ENCODE measurements around the gene ABHD12B.

The ABHD12B gene

GRCh38 chr14:50871914-50872732 lies at the start of gene ABHD12B:
ABHD12B (plus strand) TSS chr14:50872053; CDS start chr14:50872175, 122 bp downstream.
- DNase-seq (ENCODE audit: low read depth, low spot score), result no peak

GRCh38 chr14:50822501-50823042 lies 49.3 kb upstream of the ABHD12B start:
- no peak for DNase-seq (ENCODE audit: low read depth, low spot score)

DNA sequence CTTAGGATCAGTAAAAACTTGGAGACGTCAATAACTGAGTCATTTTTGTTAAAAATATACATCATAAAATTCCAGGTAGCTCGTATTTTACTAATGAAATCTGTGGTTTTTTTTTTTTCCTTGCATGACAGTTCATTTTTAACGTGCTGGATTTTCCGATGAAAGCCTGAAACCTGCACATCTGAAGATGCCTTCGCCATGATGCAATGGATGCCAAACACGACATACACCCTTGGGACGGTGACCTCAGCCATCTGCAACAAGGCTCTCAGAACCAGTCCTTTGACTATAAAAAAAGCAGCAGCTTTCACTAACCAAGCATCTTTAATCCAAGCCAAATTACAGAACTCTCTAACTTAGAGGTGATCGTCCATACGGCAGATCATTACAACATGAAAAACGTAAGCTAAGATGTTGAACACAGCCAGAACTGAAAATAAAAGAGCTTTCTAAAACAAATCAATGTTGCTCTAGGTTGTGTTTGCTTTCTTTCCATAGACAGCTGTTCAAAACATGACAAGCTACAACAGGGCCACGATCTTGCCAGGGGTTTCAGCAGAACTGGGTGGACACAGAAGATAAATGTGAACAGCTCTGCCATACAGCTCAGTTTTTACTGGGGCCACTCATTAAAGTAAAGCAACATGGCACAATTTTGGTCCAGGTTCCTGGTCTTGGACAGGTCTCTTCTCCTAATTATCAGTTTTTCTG lies 48.6 kb upstream of the ABHD12B start:
- DNase-seq (ENCODE audit: low read depth, low spot score), result no peak

DNA sequence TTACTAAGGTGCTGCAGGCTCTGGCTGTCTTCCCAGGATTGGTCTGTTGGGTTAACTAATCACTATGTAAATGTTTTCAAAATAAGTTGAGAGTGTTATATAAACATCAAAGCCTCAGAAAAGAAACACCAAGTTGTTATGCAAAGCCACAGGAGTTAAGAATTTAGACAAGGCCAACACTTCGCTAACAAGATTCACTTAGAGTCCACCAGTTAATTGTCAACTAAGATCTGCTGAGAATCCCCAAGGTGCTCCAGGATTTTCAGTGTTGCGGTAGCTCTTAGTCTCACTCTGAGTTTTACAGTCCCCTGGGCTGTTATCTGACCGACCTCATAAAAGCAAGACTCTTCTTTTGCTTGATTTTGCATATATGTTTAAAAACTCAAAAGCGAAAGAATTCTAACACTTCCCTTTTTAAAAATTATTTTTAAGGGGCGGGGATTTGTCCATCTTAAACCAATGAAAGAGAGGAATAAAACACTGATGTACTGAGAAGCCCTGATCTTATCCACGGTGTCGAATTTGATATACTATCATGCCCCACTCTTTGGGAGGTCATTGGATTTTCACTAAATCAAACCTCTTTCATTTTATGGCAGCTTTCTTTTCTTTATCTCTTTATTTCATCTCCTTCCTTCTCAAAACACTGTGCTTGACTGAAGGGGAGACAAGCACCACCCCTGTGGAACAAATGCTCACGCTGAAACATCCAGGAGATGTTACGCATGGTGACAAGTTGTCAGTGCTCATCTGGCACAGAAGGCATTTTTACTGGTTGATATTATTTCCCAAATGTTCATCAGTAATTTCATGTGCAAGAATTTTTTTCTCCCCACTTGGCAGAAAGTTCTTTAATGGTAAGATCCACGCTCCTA lies 47.9 kb upstream of the ABHD12B start:
- no peak for DNase-seq (ENCODE audit: low read depth, low spot score)

DNA sequence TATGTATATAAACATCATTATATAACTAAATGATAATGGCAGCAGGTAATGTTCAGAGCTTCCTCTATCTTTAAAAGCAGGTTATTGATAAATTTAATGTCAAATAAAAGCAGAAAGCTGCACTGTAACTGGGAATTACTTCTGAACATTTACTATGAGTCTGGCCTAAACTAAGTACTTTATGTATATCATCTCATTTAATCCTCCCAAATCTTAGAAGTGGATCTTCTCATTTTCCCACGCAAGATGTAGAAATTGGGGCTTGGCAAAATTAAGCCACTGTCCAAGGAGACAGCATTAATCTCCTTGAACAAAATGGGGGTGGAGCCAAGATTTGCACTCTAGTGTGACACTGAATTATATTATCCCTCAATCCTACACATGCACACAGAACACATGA lies 46.5 kb upstream of the ABHD12B start:
- no peak for DNase-seq (ENCODE audit: low read depth, low spot score)

DNA sequence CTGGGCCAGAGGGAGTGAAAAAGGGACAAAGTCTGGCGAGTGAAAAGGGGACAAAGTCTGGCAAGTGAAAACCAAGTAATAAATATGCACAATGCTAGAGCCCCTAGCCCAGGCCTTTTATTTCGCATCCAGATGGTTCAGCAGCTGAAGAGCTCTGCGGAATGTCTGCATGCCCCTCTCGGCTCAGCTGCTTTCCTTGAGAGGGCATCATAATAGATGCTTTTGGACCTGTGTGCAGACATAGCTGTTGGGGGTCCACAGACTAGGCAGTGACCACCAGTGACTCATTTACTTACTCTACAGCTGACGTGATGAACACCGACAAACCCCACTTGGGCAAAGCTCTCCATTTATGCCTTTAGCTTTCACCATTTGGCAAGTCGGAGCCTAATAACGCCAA lies 45.2 kb upstream of the ABHD12B start:
- DNase-seq (ENCODE audit: low read depth, low spot score), result no peak

- no peak for DNase-seq (ENCODE audit: low read depth, low spot score)
These were observed 42.9 kb upstream of the ABHD12B start for GRCh38 chr14:50828721-50829488.

- no peak for DNase-seq (ENCODE audit: low read depth, low spot score)
These were observed 42.3 kb upstream of the ABHD12B start for GRCh38 chr14:50829489-50830043.

DNA sequence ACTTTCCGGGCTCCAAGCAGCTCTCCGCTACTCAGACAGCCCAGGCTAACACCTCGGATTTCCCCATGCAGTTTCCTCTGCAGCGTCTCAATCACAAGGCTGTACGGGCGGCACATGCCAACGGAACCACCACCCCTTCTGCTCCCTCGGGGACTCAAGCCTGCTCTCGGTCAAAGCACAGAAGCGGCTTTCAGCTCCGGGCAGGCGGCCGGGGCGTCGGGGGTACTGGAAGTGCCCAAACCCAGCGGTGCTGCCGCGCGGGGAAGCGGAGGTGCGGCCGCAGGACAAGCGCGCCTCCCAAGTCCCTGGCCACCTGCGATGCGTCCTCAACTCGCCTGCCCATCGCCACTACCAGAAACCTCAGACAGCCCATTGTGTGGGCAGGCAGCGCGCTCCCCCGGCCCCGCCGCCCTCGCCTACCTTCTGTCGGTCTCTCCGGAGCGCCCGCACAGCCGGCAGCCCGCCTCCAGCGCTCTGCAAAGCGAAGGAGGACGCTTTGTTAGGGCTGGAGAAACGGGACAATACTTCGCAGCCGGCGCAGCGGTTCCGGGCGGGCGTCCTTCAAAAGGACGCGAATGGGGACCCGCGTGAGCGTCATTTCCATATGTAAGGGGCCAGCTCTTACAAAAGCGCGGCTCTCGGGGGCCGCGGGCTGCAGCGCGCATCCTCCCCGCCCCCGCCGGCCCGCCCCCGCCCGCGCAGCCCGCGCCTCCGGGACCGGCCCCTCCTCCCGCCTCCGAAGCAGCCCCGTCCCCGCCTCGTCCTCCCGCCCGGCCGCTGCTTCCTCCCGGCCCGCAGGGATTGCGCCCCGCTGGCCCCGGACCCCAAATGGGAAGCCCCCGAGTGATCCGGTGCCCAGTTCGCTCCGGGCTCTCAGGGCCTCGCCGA lies 41.6 kb upstream of the ABHD12B start:
- peak; percentile 23 for DNase-seq (ENCODE audit: low read depth, low spot score)

- DNase-seq (ENCODE audit: low read depth, low spot score), result peak; percentile 50
These were observed 40.7 kb upstream of the ABHD12B start, which contains the start of gene NIN for GRCh38 chr14:50830932-50831725. NIN (minus strand) TSS chr14:50831162; CDS start chr14:50822056, 9,106 bp downstream.

GRCh38 chr14:50831726-50832168 lies 40.1 kb upstream of the ABHD12B start:
- DNase-seq (ENCODE audit: low read depth, low spot score), result no peak

DNA sequence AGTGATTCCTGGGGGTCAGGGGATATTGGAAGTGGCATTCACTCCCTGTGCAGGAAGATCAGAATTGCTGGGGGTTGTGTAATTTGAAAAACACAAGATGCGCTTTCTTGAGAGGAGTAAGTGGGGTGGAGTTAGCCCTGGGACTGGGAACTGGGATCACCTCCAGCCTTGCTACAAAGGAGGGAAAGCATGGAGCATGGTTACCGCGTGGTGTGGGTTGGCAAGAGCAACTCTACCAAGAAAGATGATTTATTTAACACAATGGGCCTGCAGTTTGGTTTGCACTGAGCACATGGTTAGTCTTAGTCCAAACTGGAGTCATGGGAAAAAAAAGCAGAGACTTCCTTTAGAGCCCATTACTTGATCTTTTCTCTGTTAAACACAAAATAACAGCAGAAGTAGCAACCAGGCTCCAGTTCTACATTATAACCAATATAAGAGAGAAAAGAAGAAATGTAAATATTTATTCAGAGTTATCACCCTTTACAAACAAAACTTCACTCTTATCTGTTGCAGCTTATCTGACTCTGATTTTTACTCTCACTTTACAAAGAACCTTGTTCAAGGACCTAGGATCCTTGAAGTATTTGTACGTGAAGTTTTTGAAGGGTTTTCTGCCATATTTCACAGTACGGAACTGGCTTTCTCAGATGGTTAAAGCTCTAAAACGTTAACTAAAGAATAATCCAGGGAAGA lies 38.8 kb upstream of the ABHD12B start:
- DNase-seq (ENCODE audit: low read depth, low spot score), result no peak

GRCh38 chr14:50834802-50835276 lies 37.0 kb upstream of the ABHD12B start:
- no peak for DNase-seq (ENCODE audit: low read depth, low spot score)

- no peak for DNase-seq (ENCODE audit: low read depth, low spot score)
These were observed 36.6 kb upstream of the ABHD12B start for GRCh38 chr14:50835280-50835679.

DNA sequence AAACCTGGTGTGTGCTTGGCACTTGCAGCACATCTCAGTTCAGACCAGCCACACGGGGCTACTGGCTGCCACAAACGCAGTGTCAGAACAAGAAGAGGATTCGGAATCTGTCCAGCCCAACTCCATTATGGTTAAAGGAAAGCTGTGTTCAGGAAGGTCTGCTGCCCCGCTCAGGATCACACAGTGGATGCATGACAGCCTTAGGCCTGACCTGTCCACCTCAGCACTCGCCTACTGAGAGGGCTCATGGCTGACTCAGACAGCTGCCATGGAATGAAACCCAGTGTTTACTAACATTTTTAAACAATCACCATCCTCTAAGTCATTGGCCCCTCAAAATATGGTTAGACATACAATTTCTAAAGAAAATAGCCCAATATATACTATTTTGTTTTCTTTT lies 35.3 kb upstream of the ABHD12B start:
- no peak for DNase-seq (ENCODE audit: low read depth, low spot score)

DNA sequence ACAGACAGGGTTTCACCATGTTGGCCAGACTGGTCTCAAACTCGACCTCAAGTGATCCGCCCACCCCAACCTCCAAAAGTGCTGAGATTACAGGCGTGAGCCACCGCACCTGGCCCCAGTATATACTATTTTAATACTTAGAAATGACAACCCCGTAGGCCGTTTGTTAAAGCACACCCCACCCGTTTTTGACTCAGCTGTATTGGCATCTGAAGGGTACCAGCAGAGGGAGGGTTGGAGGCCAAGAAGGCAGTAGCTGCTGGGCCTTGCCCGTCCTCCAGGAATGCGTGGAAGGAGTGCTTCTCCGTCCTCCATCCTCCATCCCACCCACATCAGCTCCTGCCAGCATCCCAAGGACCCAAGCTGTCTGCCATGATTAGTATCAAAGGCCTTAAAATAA lies 34.6 kb upstream of the ABHD12B start:
- DNase-seq (ENCODE audit: low read depth, low spot score), result no peak

- DNase-seq (ENCODE audit: low read depth, low spot score), result no peak
These were observed 33.9 kb upstream of the ABHD12B start for GRCh38 chr14:50837850-50838470.
